ENCODE measurements around the gene CBX8. TPM values are rescaled to one million over a fixed set of nuclear protein-coding genes. Genes with fewer than 3 reads are reported as not detected.

The CBX8 gene
- total RNA-seq, 1 donor from 2014 or later, result 4.0 TPM

GRCh38 chr17:79840989-79841286 is 44.1 kb upstream of the CBX8 start:
- intact Hi-C loops (cut with micrococcal nuclease), result no loop called here
- ChIA-PET POLR2A (interaction anchor here (0.6 to 7.2 kb wide), 10 partner anchors 29 to 1558 kb away, joined by 3 to 212 read pairs (median 6); partner anchors contain the start of gene CBX8), CTCF (interaction anchor here (1.1 to 1.8 kb wide), 3 partner anchors 29 to 129 kb away, joined by 3 to 5 read pairs (median 5); no protein-coding TSS in a partner anchor)
- no peak for ATAC-seq (ENCODE audit: low read depth)
- peaks cover 14% of the 10 kb centered on the region for H3K36me3 Mint-ChIP-seq (ENCODE audit: low read depth)
- TF ChIP-seq CTCF (IDR thresholded peaks at IDR 0.05), result no peak
- DNase-seq, result peak; percentile 43
- peaks cover 61% of the 10 kb centered on the region for H3K4me1 Mint-ChIP-seq
- H3K27me3 Mint-ChIP-seq, result peaks cover 20% of the 10 kb centered on the region
- H3K4me3 Mint-ChIP-seq, result peak overlapping the region; percentile 60
- no peak overlapping the region for H3K27ac Mint-ChIP-seq
- no peaks in the 10 kb centered on the region for H3K9me3 Mint-ChIP-seq

GRCh38 chr17:79840269-79840988 is 43.6 kb upstream of the CBX8 start:
- POLR2A ChIA-PET, result interaction anchor here (0.6 to 7.2 kb wide), 18 partner anchors 11 to 1559 kb away, joined by 3 to 212 read pairs (median 5); partner anchors contain the start of gene CBX8
- intact Hi-C loops (cut with micrococcal nuclease), result no loop called here
- Mint-ChIP-seq H3K4me1 (peaks cover 63% of the 10 kb centered on the region), H3K27me3 (peaks cover 20% of the 10 kb centered on the region), H3K36me3 (ENCODE audit: low read depth) (peaks cover 18% of the 10 kb centered on the region), H3K27ac (peak overlapping the region; percentile 30), H3K9me3 (no peaks in the 10 kb centered on the region), H3K4me3 (peak overlapping the region; percentile 60)
- ATAC-seq (ENCODE audit: low read depth) (no peak), DNase-seq (peak; percentile 42)
- TF ChIP-seq CTCF (IDR thresholded peaks at IDR 0.05), result no peak
- CTCF ChIA-PET, result interaction anchor here (1.1 to 1.8 kb wide), 5 partner anchors 29 to 130 kb away, joined by 3 to 7 read pairs (median 5); no protein-coding TSS in a partner anchor

GRCh38 chr17:79839356-79840268 is 42.7 kb upstream of the CBX8 start, which contains the start of gene CBX4:
Gene CBX4 (minus strand): TSS chr17:79839440. CDS start chr17:79839251, 189 bp downstream.
- H3K27me3 Mint-ChIP-seq, result peaks cover 20% of the 10 kb centered on the region
- peak; percentile 46 for TF ChIP-seq CTCF (IDR thresholded peaks at IDR 0.05)
- intact Hi-C loops (cut with micrococcal nuclease), result loop anchor here (1.0 to 5.0 kb wide), 9 partner anchors 24 to 308 kb away; partner anchors contain the start of genes CBX8, CCDC40, EIF4A3 and ENPP7
- peak within 1 kb of the TSS; percentile 95 for H3K4me3 Mint-ChIP-seq
- peak within 1 kb of the TSS; percentile 95 for H3K27ac Mint-ChIP-seq
- peaks cover 25% of the 10 kb centered on the region for H3K36me3 Mint-ChIP-seq (ENCODE audit: low read depth)
- CTCF ChIA-PET, result interaction anchor here (1.4 to 1.8 kb wide), 6 partner anchors 20 to 131 kb away, joined by 3 to 7 read pairs (median 4); no protein-coding TSS in a partner anchor
- H3K4me1 Mint-ChIP-seq, result peaks cover 64% of the 10 kb centered on the region
- no peaks in the 10 kb centered on the region for H3K9me3 Mint-ChIP-seq
- ATAC-seq (ENCODE audit: low read depth) (peak; percentile 77), DNase-seq (peak; percentile 87)
- POLR2A ChIA-PET, result interaction anchor here (0.5 to 7.2 kb wide), 25 partner anchors 10 to 1673 kb away, joined by 3 to 212 read pairs (median 4); partner anchors contain the start of genes ACTG1 and CBX8

- Mint-ChIP-seq H3K27me3 (peaks cover 20% of the 10 kb centered on the region), H3K36me3 (ENCODE audit: low read depth) (peaks cover 30% of the 10 kb centered on the region), H3K4me1 (peaks cover 65% of the 10 kb centered on the region), H3K9me3 (no peaks in the 10 kb centered on the region), H3K4me3 (peak overlapping the region; percentile 95), H3K27ac (peak overlapping the region; percentile 95)
- POLR2A ChIA-PET, result interaction anchor here (0.5 to 7.2 kb wide), 21 partner anchors 9 to 1674 kb away, joined by 3 to 212 read pairs (median 4); partner anchors contain the start of genes ACTG1 and CBX8
- no peak for TF ChIP-seq CTCF (IDR thresholded peaks at IDR 0.05)
- peak; percentile 52 for DNase-seq
- CTCF ChIA-PET, result interaction anchor here (1.4 to 1.7 kb wide), 5 partner anchors 19 to 132 kb away, joined by 3 to 7 read pairs (median 4); no protein-coding TSS in a partner anchor
- ATAC-seq (ENCODE audit: low read depth), result peak; percentile 9
- intact Hi-C loops (cut with micrococcal nuclease), result loop anchor here (1.0 to 5.0 kb wide), 9 partner anchors 23 to 309 kb away; partner anchors contain the start of genes CBX8, CCDC40, EIF4A3 and ENPP7
These were observed 41.8 kb upstream of the CBX8 start for GRCh38 chr17:79838522-79839274.
